ENCODE measurements around the gene TRIM44. TPM values are rescaled to one million over a fixed set of nuclear protein-coding genes. Genes with fewer than 3 reads are reported as not detected.
A peak's percentile ranks its signal among the peaks of the same experiment; 100 is the strongest.
"Not testable (repeated sequence)": the region's sequence is repeated elsewhere in the genome, so short reads cannot be mapped to it uniquely, and the experiment has no call there.

Gene TRIM44
- total RNA-seq, 1 donor from 2014 or later, result 25.4 TPM

GRCh38 chr11:35633827-35634423, 28.6 kb upstream of the TRIM44 start:
- DNase-seq, result no peak

- no peak for DNase-seq
Measured at GRCh38 chr11:35635933-35636332, 26.6 kb upstream of the TRIM44 start.

- DNase-seq, result no peak
Measured at GRCh38 chr11:35639591-35640179, 22.9 kb upstream of the TRIM44 start.

- peak; percentile 67 for DNase-seq
Measured at GRCh38 chr11:35641171-35641897, 21.2 kb upstream of the TRIM44 start.

- no peak for DNase-seq
Measured at GRCh38 chr11:35641964-35642363, 20.6 kb upstream of the TRIM44 start.

- no peak for DNase-seq
Measured at GRCh38 chr11:35647421-35648093, 15.0 kb upstream of the TRIM44 start.

GRCh38 chr11:35650006-35650405, 12.6 kb upstream of the TRIM44 start:
- DNase-seq, result peak; percentile 42

- DNase-seq, result no peak
Measured at GRCh38 chr11:35650467-35650866, 12.1 kb upstream of the TRIM44 start.

- no peak for DNase-seq
Measured at GRCh38 chr11:35651263-35651662, 11.3 kb upstream of the TRIM44 start.

GRCh38 chr11:35652786-35653185, 9.8 kb upstream of the TRIM44 start:
- DNase-seq, result not testable (repeated sequence)

- no peak for DNase-seq
Measured at GRCh38 chr11:35654711-35655110, 7.9 kb upstream of the TRIM44 start.

- DNase-seq, result no peak
Measured at GRCh38 chr11:35655254-35655653, 7.3 kb upstream of the TRIM44 start.

GRCh38 chr11:35655856-35656255, 6.7 kb upstream of the TRIM44 start:
- DNase-seq, result no peak

GRCh38 chr11:35658020-35658948, 4.3 kb upstream of the TRIM44 start:
- DNase-seq, result peak; percentile 43

- DNase-seq, result no peak
Measured at GRCh38 chr11:35661534-35661933, 1.0 kb upstream of the TRIM44 start.

GRCh38 chr11:35662061-35662648, 420 bp upstream of the TRIM44 start:
- DNase-seq, result no peak

GRCh38 chr11:35663408-35663702, 780 bp downstream of the TRIM44 start:
- no peak for DNase-seq

GRCh38 chr11:35664977-35665441, 2.4 kb downstream of the TRIM44 start:
- no peak for DNase-seq

GRCh38 chr11:35667257-35667656, 4.7 kb downstream of the TRIM44 start:
- no peak for DNase-seq

- DNase-seq, result not testable (repeated sequence)
Measured at GRCh38 chr11:35668350-35668749, 5.8 kb downstream of the TRIM44 start.

- DNase-seq, result no peak
Measured at GRCh38 chr11:35671396-35672127, 9.0 kb downstream of the TRIM44 start.
